SK-N-DZ (cell line): ENCODE measurements around the gene GALNT11.
A peak's percentile ranks its signal among the peaks of the same experiment; 100 is the strongest.
"Not testable (repeated sequence)": the region's sequence is repeated elsewhere in the genome, so short reads cannot be mapped to it uniquely, and the experiment has no call there.

Experiments
- DNase-seq: peaks from one replicate; pipeline ENCODE4 v3.0.0-alpha.2; 2015; ENCODE audit warnings: low spot score

Gene GALNT11

GRCh38 chr7:152027491-152028365, 2.3 kb downstream of the GALNT11 start:
- DNase-seq: not testable (repeated sequence)

GRCh38 chr7:152030059-152030458, 4.6 kb downstream of the GALNT11 start:
- peak; percentile 51 for DNase-seq

- DNase-seq: not testable (repeated sequence)
Observed at GRCh38 chr7:152030639-152031038, 5.2 kb downstream of the GALNT11 start.

GRCh38 chr7:152035817-152036216, 10.3 kb downstream of the GALNT11 start:
- no peak for DNase-seq

GRCh38 chr7:152038410-152038809, 12.9 kb downstream of the GALNT11 start:
- not testable (repeated sequence) for DNase-seq

- DNase-seq: not testable (repeated sequence)
Observed at GRCh38 chr7:152043086-152043485, 17.6 kb downstream of the GALNT11 start.

- DNase-seq: not testable (repeated sequence)
Observed at GRCh38 chr7:152044909-152045308, 19.4 kb downstream of the GALNT11 start.

- DNase-seq: no peak
Observed at GRCh38 chr7:152046531-152046930, 21.1 kb downstream of the GALNT11 start.

- DNase-seq: no peak
Observed at GRCh38 chr7:152048051-152048450, 22.6 kb downstream of the GALNT11 start.

- no peak for DNase-seq
Observed at GRCh38 chr7:152050547-152050971, 25.1 kb downstream of the GALNT11 start.

GRCh38 chr7:152051968-152052367, 26.5 kb downstream of the GALNT11 start:
- no peak for DNase-seq

GRCh38 chr7:152052771-152053170, 27.3 kb downstream of the GALNT11 start:
- no peak for DNase-seq

- DNase-seq: no peak
Observed at GRCh38 chr7:152054367-152055230, 29.1 kb downstream of the GALNT11 start.

GRCh38 chr7:152056621-152057274, 31.3 kb downstream of the GALNT11 start:
- no peak for DNase-seq

- no peak for DNase-seq
Observed at GRCh38 chr7:152059311-152059710, 33.8 kb downstream of the GALNT11 start.

- DNase-seq: not testable (repeated sequence)
Observed at GRCh38 chr7:152061086-152061485, 35.6 kb downstream of the GALNT11 start.

GRCh38 chr7:152063192-152063591, 37.7 kb downstream of the GALNT11 start:
- DNase-seq: not testable (repeated sequence)

- not testable (repeated sequence) for DNase-seq
Observed at GRCh38 chr7:152063821-152064220, 38.3 kb downstream of the GALNT11 start.

- DNase-seq: not testable (repeated sequence)
Observed at GRCh38 chr7:152065800-152066344, 40.4 kb downstream of the GALNT11 start.

- no peak for DNase-seq
Observed at GRCh38 chr7:152072421-152072820, 46.9 kb downstream of the GALNT11 start.

GRCh38 chr7:152073352-152073751, 47.9 kb downstream of the GALNT11 start:
- DNase-seq: no peak
